Measurements from ENCODE around the gene GPR162. TPM values are rescaled to one million over a fixed set of nuclear protein-coding genes. Genes with fewer than 3 reads are reported as not detected.

The GPR162 gene
- total RNA-seq, 1 experiment from 2014 or later = not detected

DNA sequence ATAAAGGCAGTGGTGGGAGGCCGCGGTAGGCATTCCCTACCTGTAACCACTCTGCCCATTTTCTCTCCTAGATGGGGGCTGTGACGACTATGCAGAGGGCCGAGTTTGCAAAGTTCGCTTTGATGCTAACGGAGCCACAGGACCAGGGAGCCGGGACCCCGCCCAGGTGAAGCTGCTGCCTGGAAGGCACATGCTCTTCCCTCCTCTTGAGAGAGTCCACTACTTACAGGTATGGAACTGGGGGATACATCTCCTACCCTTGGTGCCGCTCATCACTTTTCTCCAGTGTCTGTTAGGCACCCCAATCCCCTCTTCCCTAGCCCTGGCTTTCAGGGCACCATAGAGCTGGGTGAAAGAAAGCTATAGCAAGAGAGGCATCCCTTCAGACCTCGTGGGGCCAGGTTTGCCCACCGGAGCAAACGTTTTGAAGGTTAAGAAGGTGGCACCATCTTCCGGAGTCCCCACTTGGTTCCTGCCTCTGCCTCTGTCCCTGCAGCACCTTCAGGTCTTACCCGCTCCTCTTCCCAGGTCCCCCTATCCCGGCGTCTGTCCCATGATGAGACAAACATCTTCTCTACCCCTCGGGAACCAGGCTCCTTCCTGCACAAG, 4.6 kb downstream of the GPR162 start:
- Histone ChIP-seq H3K27me3 (ENCODE audit: low read length) (no peaks in the 10 kb centered on the region), H3K4me1 (ENCODE audit: insufficient read depth, low read length) (peaks cover 5% of the 10 kb centered on the region; the same call in 1 of the 2 replicates), H3K9me3 (ENCODE audit: low read length) (no peaks in the 10 kb centered on the region), H3K4me2 (ENCODE audit: low read length) (no peak overlapping the region), H3K4me3 (ENCODE audit: low read length) (no peak overlapping the region), H2AFZ (ENCODE audit: low read length) (no peak overlapping the region), H3K9me2 (replicated peaks; ENCODE audit: low read length) (no peaks in the 10 kb centered on the region), H3K36me3 (ENCODE audit: low read depth, low read length) (no peaks in the 10 kb centered on the region), H3F3A (ENCODE audit: low read length, unreplicated experiment) (no peaks in the 10 kb centered on the region), H4K20me1 (ENCODE audit: low read length) (no peaks in the 10 kb centered on the region), H3K27ac (ENCODE audit: low read length) (no peak overlapping the region), H3K9ac (ENCODE audit: low read length) (no peak overlapping the region), H3K79me2 (ENCODE audit: low read length) (no peaks in the 10 kb centered on the region)
- intact Hi-C loops (cut with micrococcal nuclease) = no loop called here
- DNase-seq (no peak), ATAC-seq (no peak)
- POLR2A ChIA-PET (ENCODE audit: unreplicated experiment) = no interaction called here
- CTCF ChIA-PET = no interaction called here
- TF ChIP-seq EZH2 (IDR thresholded peaks at IDR 0.05; ENCODE audit: low read length, unreplicated experiment) = no peak
- TF ChIP-seq CTCF (conservative IDR thresholded peaks at IDR 0.05; ENCODE audit: low read depth, low read length) = no peak
- TF ChIP-seq EZH2phosphoT487 (IDR thresholded peaks at IDR 0.05; ENCODE audit: borderline replicate concordance, low read length) = no peak
- no TSS peak for BruUV-seq (replicated peaks)

DNA sequence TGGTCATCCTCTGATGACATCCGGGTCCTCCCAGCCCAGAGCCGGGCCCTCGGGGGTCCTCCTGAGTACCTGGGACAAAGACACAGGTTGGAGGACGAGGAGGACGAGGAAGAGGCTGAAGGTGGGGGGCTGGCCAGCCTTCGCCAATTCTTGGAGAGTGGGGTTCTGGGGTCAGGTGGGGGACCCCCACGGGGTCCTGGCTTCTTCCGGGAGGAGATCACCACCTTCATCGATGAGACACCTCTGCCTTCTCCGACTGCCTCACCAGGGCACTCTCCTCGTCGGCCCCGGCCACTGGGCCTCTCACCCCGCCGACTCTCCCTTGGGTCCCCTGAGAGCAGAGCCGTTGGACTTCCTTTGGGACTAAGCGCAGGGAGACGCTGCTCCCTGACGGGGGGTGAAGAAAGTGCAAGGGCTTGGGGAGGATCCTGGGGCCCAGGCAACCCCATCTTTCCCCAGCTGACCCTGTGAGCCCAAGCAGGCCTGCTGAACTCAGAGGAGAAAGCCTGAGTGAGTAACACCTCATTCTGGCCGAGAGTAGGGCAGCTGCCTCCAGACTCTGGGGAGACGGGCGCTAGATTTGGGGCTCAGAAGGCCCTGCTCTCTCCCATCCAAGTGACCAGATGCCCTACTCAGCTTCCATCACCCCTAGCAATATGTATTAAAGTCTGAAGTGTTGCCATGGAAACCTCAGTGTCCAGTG, 5.3 kb downstream of the GPR162 start:
- H3K27me3 ChIP-seq (ENCODE audit: low read length) = no peaks in the 10 kb centered on the region
- no peak overlapping the region for H3K4me3 ChIP-seq (ENCODE audit: low read length)
- peak overlapping the region; percentile 52; the same call in 1 of the 2 replicates for H2AFZ ChIP-seq (ENCODE audit: low read length)
- no peaks in the 10 kb centered on the region for H3F3A ChIP-seq (ENCODE audit: low read length, unreplicated experiment)
- BruUV-seq (replicated peaks) = no TSS peak
- no peak for ATAC-seq
- no peaks in the 10 kb centered on the region for H3K79me2 ChIP-seq (ENCODE audit: low read length)
- ChIA-PET POLR2A (ENCODE audit: unreplicated experiment) (no interaction called here), CTCF (no interaction called here)
- H3K4me2 ChIP-seq (ENCODE audit: low read length) = peak overlapping the region; percentile 55; the same call in 1 of the 2 replicates
- no peaks in the 10 kb centered on the region for H3K36me3 ChIP-seq (ENCODE audit: low read depth, low read length)
- no peak overlapping the region for H3K27ac ChIP-seq (ENCODE audit: low read length)
- peaks cover 5% of the 10 kb centered on the region; the same call in 1 of the 2 replicates for H3K4me1 ChIP-seq (ENCODE audit: insufficient read depth, low read length)
- no peak for DNase-seq
- no peak overlapping the region for H3K9ac ChIP-seq (ENCODE audit: low read length)
- H4K20me1 ChIP-seq (ENCODE audit: low read length) = no peaks in the 10 kb centered on the region
- H3K9me3 ChIP-seq (ENCODE audit: low read length) = no peaks in the 10 kb centered on the region
- intact Hi-C loops (cut with micrococcal nuclease) = no loop called here
- no peaks in the 10 kb centered on the region for H3K9me2 ChIP-seq (replicated peaks; ENCODE audit: low read length)
- no peak for TF ChIP-seq EZH2phosphoT487 (IDR thresholded peaks at IDR 0.05; ENCODE audit: borderline replicate concordance, low read length)
- TF ChIP-seq CTCF (conservative IDR thresholded peaks at IDR 0.05; ENCODE audit: low read depth, low read length) = no peak
- TF ChIP-seq EZH2 (IDR thresholded peaks at IDR 0.05; ENCODE audit: low read length, unreplicated experiment) = no peak

DNA sequence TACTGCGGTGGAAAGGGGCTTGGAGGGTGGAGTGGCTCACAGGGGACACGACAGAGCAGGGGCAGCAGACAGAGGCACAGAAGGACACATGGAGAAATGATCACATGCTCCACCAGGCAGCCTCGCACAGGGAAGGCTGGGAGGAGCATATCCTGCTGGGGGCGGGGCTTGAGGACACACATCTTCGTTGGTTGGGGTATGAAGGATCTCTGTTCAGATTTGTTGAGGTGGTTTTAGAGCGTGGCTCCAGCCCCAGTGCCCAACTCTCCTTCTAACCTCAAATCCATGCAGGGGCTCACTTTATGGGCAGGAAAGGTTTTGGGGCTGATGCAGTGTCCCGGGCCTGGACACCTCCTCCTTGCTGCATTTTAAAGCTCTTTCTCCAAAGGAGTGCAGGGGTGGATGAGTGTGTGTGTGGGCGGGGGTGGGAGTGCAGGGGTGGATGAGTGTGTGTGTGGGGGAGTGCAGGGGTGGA, 5.9 kb downstream of the GPR162 start:
- H3K79me2 ChIP-seq (ENCODE audit: low read length) = no peaks in the 10 kb centered on the region
- BruUV-seq (replicated peaks) = no TSS peak
- no peak overlapping the region for H3K9ac ChIP-seq (ENCODE audit: low read length)
- POLR2A ChIA-PET (ENCODE audit: unreplicated experiment) = no interaction called here
- H3K9me2 ChIP-seq (replicated peaks; ENCODE audit: low read length) = no peaks in the 10 kb centered on the region
- H3K4me1 ChIP-seq (ENCODE audit: insufficient read depth, low read length) = peaks cover 5% of the 10 kb centered on the region; the same call in 1 of the 2 replicates
- TF ChIP-seq CTCF (conservative IDR thresholded peaks at IDR 0.05; ENCODE audit: low read depth, low read length) = no peak
- no peak for TF ChIP-seq EZH2 (IDR thresholded peaks at IDR 0.05; ENCODE audit: low read length, unreplicated experiment)
- TF ChIP-seq EZH2phosphoT487 (IDR thresholded peaks at IDR 0.05; ENCODE audit: borderline replicate concordance, low read length) = no peak
- no peak overlapping the region for H3K27ac ChIP-seq (ENCODE audit: low read length)
- no peaks in the 10 kb centered on the region for H4K20me1 ChIP-seq (ENCODE audit: low read length)
- H3F3A ChIP-seq (ENCODE audit: low read length, unreplicated experiment) = no peaks in the 10 kb centered on the region
- no peak overlapping the region for H3K4me3 ChIP-seq (ENCODE audit: low read length)
- no peaks in the 10 kb centered on the region for H3K27me3 ChIP-seq (ENCODE audit: low read length)
- ATAC-seq (peak; percentile 51; the same call in 1 of the 2 replicates), DNase-seq (peak; percentile 60)
- peak overlapping the region; percentile 52; the same call in 1 of the 2 replicates for H2AFZ ChIP-seq (ENCODE audit: low read length)
- intact Hi-C loops (cut with micrococcal nuclease) = no loop called here
- CTCF ChIA-PET = no interaction called here
- H3K9me3 ChIP-seq (ENCODE audit: low read length) = no peaks in the 10 kb centered on the region
- H3K36me3 ChIP-seq (ENCODE audit: low read depth, low read length) = no peaks in the 10 kb centered on the region
- peak overlapping the region; percentile 55 for H3K4me2 ChIP-seq (ENCODE audit: low read length)

Data from PC-3 (cell line).